ENCODE results near the gene WWOX. TPM values are rescaled to one million over a fixed set of nuclear protein-coding genes. Genes with fewer than 3 reads are reported as not detected.

The WWOX gene
- total and polyA plus RNA-seq, 2 of the 13 experiments (the other 11 are each of a cell fraction or from before 2014, with no cell fraction given), result 9.1 to 37.4 TPM

DNA sequence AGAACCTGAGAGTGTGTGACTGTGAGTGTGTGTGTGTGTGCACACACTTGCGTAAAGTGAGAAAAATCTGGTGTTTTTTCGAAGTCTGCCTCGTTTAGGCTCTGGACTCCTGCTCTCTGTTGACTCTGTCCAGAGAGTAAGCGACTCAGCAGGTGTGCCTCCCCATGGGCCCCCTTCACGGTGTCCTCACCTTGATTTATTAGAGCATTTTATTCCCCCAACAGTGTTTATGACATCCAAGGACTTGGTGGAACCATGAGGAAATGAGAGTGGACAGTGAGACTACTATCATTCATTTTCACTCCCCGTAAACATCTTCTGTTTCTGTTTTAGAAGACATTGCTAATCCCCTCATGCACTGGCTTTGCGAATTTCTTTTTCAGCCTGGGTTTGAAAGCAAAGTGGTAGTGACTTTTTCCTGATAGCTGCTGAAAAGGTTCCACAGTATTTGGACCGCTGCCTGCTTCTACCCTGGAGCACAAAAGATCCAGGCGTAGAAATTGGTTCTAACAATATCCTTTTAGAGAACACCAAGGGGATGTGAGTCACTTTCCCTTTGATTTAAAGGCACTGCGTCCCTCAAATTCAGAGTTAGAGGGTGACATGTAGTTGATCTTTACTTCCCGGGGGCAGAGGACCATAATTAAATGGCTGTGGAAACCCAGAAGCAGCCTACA is 218.2 kb downstream of the WWOX start:
- TF ChIP-seq GLI4 (CRISPR knock-in tag; IDR thresholded peaks at IDR 0.05; ENCODE audit: borderline replicate concordance), result no peak
- no peak for TF ChIP-seq SCMH1 (CRISPR knock-in tag; IDR thresholded peaks at IDR 0.05; ENCODE audit: borderline replicate concordance)
- TF ChIP-seq ZNF782 (CRISPR knock-in tag; IDR thresholded peaks at IDR 0.05; ENCODE audit: borderline replicate concordance), result no peak
- no peak for TF ChIP-seq MAZ (IDR thresholded peaks at IDR 0.05; ENCODE audit: borderline replicate concordance, low read depth, low read length)
- TF ChIP-seq MAZ (CRISPR knock-in tag; IDR thresholded peaks at IDR 0.05; ENCODE audit: low read depth), result no peak
- TF ChIP-seq, protein P1, sequence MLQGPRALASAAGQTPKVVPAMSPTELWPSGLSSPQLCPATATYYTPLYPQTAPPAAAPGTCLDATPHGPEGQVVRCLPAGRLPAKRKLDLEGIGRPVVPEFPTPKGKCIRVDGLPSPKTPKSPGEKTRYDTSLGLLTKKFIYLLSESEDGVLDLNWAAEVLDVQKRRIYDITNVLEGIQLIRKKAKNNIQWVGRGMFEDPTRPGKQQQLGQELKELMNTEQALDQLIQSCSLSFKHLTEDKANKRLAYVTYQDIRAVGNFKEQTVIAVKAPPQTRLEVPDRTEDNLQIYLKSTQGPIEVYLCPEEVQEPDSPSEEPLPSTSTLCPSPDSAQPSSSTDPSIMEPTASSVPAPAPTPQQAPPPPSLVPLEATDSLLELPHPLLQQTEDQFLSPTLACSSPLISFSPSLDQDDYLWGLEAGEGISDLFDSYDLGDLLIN (CRISPR knock-in tag; IDR thresholded peaks at IDR 0.05; ENCODE audit: borderline replicate concordance), result no peak
- TF ChIP-seq, protein P2, sequence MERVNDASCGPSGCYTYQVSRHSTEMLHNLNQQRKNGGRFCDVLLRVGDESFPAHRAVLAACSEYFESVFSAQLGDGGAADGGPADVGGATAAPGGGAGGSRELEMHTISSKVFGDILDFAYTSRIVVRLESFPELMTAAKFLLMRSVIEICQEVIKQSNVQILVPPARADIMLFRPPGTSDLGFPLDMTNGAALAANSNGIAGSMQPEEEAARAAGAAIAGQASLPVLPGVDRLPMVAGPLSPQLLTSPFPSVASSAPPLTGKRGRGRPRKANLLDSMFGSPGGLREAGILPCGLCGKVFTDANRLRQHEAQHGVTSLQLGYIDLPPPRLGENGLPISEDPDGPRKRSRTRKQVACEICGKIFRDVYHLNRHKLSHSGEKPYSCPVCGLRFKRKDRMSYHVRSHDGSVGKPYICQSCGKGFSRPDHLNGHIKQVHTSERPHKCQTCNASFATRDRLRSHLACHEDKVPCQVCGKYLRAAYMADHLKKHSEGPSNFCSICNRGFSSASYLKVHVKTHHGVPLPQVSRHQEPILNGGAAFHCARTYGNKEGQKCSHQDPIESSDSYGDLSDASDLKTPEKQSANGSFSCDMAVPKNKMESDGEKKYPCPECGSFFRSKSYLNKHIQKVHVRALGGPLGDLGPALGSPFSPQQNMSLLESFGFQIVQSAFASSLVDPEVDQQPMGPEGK (CRISPR knock-in tag; IDR thresholded peaks at IDR 0.05), result no peak
- TF ChIP-seq, protein P3, sequence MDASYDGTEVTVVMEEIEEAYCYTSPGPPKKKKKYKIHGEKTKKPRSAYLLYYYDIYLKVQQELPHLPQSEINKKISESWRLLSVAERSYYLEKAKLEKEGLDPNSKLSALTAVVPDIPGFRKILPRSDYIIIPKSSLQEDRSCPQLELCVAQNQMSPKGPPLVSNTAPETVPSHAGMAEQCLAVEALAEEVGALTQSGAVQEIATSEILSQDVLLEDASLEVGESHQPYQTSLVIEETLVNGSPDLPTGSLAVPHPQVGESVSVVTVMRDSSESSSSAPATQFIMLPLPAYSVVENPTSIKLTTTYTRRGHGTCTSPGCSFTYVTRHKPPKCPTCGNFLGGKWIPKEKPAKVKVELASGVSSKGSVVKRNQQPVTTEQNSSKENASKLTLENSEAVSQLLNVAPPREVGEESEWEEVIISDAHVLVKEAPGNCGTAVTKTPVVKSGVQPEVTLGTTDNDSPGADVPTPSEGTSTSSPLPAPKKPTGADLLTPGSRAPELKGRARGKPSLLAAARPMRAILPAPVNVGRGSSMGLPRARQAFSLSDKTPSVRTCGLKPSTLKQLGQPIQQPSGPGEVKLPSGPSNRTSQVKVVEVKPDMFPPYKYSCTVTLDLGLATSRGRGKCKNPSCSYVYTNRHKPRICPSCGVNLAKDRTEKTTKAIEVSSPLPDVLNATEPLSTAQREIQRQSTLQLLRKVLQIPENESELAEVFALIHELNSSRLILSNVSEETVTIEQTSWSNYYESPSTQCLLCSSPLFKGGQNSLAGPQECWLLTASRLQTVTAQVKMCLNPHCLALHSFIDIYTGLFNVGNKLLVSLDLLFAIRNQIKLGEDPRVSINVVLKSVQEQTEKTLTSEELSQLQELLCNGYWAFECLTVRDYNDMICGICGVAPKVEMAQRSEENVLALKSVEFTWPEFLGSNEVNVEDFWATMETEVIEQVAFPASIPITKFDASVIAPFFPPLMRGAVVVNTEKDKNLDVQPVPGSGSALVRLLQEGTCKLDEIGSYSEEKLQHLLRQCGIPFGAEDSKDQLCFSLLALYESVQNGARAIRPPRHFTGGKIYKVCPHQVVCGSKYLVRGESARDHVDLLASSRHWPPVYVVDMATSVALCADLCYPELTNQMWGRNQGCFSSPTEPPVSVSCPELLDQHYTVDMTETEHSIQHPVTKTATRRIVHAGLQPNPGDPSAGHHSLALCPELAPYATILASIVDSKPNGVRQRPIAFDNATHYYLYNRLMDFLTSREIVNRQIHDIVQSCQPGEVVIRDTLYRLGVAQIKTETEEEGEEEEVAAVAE (CRISPR knock-in tag; IDR thresholded peaks at IDR 0.05; ENCODE audit: borderline replicate concordance), result no peak
- TF ChIP-seq, protein P4, sequence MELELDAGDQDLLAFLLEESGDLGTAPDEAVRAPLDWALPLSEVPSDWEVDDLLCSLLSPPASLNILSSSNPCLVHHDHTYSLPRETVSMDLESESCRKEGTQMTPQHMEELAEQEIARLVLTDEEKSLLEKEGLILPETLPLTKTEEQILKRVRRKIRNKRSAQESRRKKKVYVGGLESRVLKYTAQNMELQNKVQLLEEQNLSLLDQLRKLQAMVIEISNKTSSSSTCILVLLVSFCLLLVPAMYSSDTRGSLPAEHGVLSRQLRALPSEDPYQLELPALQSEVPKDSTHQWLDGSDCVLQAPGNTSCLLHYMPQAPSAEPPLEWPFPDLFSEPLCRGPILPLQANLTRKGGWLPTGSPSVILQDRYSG (CRISPR knock-in tag; IDR thresholded peaks at IDR 0.05), result no peak
- TF ChIP-seq PLRG1 (conservative IDR thresholded peaks at IDR 0.05), result no peak
- no peak for TF ChIP-seq ARNT2 (CRISPR knock-in tag; IDR thresholded peaks at IDR 0.05; ENCODE audit: low read depth)
- Histone ChIP-seq H3K9ac (ENCODE audit: insufficient read depth, low read depth, low read length) (no peak overlapping the region), H3K4me2 (ENCODE audit: low read depth, low read length) (no peak overlapping the region), H3K27ac (ENCODE audit: extremely low read length, insufficient read depth, low read length) (no peak overlapping the region), H3K4me3 (replicated peaks in 1 of 3; ENCODE audit: insufficient read depth in 1 of 3, low read depth in 2 of 3, low read length in 3 of 3) (no peak overlapping the region), H3K4me1 (ENCODE audit: insufficient read depth, low read length) (no peaks in the 10 kb centered on the region), H2AFZ (ENCODE audit: low read length) (no peak overlapping the region), H3K9me3 (ENCODE audit: low read length) (no peaks in the 10 kb centered on the region), H3K27me3 (ENCODE audit: control insufficient read depth in 1 of 2, insufficient read depth in 2 of 2, low read length in 2 of 2) (no peaks in the 10 kb centered on the region), H3K36me3 (replicated peaks in 1 of 2; ENCODE audit: control insufficient read depth in 1 of 2, insufficient read depth in 2 of 2, low read length in 2 of 2) (no peaks in the 10 kb centered on the region), H3K79me2 (ENCODE audit: insufficient read depth, low read length) (no peaks in the 10 kb centered on the region), H4K20me1 (ENCODE audit: insufficient read depth, low read length) (no peaks in the 10 kb centered on the region)
- in situ Hi-C loops (cut with HindIII; ENCODE audit: extremely low pct_ligation_motif_present, low pct_unique_long_range_greater_than_20kb) (no loop called here), intact Hi-C loops (cut with micrococcal nuclease; ENCODE audit: unreplicated experiment) (no loop called here)
- FAIRE-seq (no peak), ATAC-seq (no peak), DNase-seq (ENCODE audit: low spot score) (no peak)
- WGBS (ENCODE audit: low lambda C conversion rate), result 80% methylated on average over 11 of the region's 11 CpGs
- CTCF ChIA-PET (ENCODE audit: low intra/inter-chr PET ratio, low total read pairs), result no interaction called here
- POLR2A ChIA-PET, result no interaction called here
- BruUV-seq (replicated peaks), result no TSS peak
